Measurements from ENCODE around the gene HINT1. TPM values are rescaled to one million over a fixed set of nuclear protein-coding genes. Genes with fewer than 3 reads are reported as not detected.

HINT1 gene
- total and polyA plus RNA-seq, 9 of the 15 experiments (the other 6 are each of a cell fraction or from before 2014, with no cell fraction given) = 296 to 1,027 (median 500) TPM

DNA sequence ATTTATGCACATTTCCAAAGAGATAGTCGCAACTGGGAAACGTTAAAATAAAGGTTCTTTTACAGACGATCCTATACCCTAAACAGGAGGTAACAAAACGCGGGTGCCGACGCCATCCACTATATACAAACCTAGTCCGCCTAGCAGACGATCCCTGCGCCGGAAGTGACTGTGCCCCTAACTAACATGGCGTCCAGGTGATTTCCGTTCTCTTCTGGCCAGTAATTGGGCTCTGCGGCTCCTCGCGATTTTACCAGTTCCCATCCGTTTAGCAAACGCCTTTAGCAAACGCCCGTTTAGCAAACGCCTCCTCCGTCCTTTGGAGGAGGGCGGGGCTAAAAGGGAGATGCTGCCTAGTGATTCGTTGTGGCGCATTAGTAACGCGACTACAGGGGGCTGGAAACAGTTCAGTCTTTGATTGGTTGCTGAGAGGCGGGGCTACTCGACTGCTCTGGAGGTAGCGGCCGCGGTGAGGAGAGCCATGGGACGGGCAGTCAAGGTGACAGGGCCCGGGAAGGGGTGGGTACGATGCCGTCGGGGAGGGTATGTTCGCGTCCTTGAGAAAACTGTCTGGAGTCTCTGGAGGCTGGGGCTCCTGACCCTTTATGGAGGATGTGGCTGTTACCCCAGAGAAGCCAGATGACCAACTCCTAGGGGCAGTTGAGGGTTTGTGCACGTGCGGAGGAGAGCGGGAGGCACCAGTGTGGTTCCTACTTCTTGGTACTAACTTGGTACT lies 5.7 kb upstream of the HINT1 start, which contains the start of gene LYRM7 (continued):
- TF ChIP-seq RBM17 (IDR thresholded peaks at IDR 0.05; ENCODE audit: borderline replicate concordance, low read depth, low read length) (no peak), ZC3H11A (IDR thresholded peaks at IDR 0.05; ENCODE audit: low read depth, low read length) (no peak), NCOR1 (IDR thresholded peaks at IDR 0.05) (peak; percentile 57), ZFP30 (CRISPR knock-in tag; IDR thresholded peaks at IDR 0.05; ENCODE audit: borderline replicate concordance) (no peak), EZH2 (IDR thresholded peaks at IDR 0.05; ENCODE audit: borderline replicate concordance, low read depth, low read length) (no peak), CAMTA2 (CRISPR knock-in tag; conservative IDR thresholded peaks at IDR 0.05) (no peak), POU5F1 (IDR thresholded peaks at IDR 0.05; ENCODE audit: borderline replicate concordance, low read depth, low read length, partially characterized antibody) (no peak), MAFG (tag; conservative IDR thresholded peaks at IDR 0.05) (no peak), ZNF561 (CRISPR knock-in tag; conservative IDR thresholded peaks at IDR 0.05) (no peak), RBM22 (IDR thresholded peaks at IDR 0.05; ENCODE audit: low read depth, low read length, poor library complexity, severe bottlenecking) (no peak), RB1 (IDR thresholded peaks at IDR 0.05; ENCODE audit: low read depth) (no peak; the same call in 1 of the 2 replicates), PHB2 (IDR thresholded peaks at IDR 0.05; ENCODE audit: low read depth) (no peak)
- TF ChIP-seq, protein P1, sequence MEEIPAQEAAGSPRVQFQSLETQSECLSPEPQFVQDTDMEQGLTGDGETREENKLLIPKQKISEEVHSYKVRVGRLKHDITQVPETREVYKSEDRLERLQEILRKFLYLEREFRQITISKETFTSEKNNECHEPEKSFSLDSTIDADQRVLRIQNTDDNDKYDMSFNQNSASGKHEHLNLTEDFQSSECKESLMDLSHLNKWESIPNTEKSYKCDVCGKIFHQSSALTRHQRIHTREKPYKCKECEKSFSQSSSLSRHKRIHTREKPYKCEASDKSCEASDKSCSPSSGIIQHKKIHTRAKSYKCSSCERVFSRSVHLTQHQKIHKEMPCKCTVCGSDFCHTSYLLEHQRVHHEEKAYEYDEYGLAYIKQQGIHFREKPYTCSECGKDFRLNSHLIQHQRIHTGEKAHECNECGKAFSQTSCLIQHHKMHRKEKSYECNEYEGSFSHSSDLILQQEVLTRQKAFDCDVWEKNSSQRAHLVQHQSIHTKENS (CRISPR knock-in tag; IDR thresholded peaks at IDR 0.05) = no peak
- TF ChIP-seq, protein P2, sequence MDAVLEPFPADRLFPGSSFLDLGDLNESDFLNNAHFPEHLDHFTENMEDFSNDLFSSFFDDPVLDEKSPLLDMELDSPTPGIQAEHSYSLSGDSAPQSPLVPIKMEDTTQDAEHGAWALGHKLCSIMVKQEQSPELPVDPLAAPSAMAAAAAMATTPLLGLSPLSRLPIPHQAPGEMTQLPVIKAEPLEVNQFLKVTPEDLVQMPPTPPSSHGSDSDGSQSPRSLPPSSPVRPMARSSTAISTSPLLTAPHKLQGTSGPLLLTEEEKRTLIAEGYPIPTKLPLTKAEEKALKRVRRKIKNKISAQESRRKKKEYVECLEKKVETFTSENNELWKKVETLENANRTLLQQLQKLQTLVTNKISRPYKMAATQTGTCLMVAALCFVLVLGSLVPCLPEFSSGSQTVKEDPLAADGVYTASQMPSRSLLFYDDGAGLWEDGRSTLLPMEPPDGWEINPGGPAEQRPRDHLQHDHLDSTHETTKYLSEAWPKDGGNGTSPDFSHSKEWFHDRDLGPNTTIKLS (IDR thresholded peaks at IDR 0.05; ENCODE audit: borderline replicate concordance, low read depth) = peak; percentile 72
- TF ChIP-seq, protein P3, sequence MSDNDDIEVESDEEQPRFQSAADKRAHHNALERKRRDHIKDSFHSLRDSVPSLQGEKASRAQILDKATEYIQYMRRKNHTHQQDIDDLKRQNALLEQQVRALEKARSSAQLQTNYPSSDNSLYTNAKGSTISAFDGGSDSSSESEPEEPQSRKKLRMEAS (CRISPR knock-in tag; IDR thresholded peaks at IDR 0.05) = peak; percentile 72
- TF ChIP-seq, protein P4, sequence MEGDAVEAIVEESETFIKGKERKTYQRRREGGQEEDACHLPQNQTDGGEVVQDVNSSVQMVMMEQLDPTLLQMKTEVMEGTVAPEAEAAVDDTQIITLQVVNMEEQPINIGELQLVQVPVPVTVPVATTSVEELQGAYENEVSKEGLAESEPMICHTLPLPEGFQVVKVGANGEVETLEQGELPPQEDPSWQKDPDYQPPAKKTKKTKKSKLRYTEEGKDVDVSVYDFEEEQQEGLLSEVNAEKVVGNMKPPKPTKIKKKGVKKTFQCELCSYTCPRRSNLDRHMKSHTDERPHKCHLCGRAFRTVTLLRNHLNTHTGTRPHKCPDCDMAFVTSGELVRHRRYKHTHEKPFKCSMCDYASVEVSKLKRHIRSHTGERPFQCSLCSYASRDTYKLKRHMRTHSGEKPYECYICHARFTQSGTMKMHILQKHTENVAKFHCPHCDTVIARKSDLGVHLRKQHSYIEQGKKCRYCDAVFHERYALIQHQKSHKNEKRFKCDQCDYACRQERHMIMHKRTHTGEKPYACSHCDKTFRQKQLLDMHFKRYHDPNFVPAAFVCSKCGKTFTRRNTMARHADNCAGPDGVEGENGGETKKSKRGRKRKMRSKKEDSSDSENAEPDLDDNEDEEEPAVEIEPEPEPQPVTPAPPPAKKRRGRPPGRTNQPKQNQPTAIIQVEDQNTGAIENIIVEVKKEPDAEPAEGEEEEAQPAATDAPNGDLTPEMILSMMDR (IDR thresholded peaks at IDR 0.05 in 2 of 3, conservative IDR thresholded peaks at IDR 0.05 in 1 of 3; ENCODE audit: insufficient read depth in 2 of 3, low read depth in 1 of 3, low read length in 3 of 3) = 0 out of 6 replicates have a peak, but pooled peaks of 1 of the 3 experiments have one; percentile 1

Measured in K562 (cell line).